GM23338 (cell line): ENCODE data around the gene MLLT10.

ENCODE experiments used
- CREB1 ChIP-seq: fragments of 250-450 bp; sonication (Bioruptor Pico); IDR thresholded peaks from 2 replicates; pipeline ENCODE4 v1.5.0; 2020; ENCODE audit warnings: low read depth, mild to moderate bottlenecking, moderate library complexity
- ETS1 ChIP-seq: IDR thresholded peaks from 2 replicates; pipeline ENCODE4 v1.6.1; 2016; ENCODE audit warnings: antibody characterized with exemption
- EZH2 ChIP-seq: fragments of 200-600 bp; sonication (generic); IDR thresholded peaks from one replicate; pipeline ENCODE4 v1.8.0; 2017; ENCODE audit warnings: antibody characterized with exemption, mild to moderate bottlenecking, low read depth; ENCODE audit not compliant: unreplicated experiment
- EZH2phosphoT487 ChIP-seq: fragments of 200-600 bp; sonication (generic); IDR thresholded peaks from one replicate; pipeline ENCODE4 v1.8.1; 2018; ENCODE audit warnings: antibody characterized with exemption; ENCODE audit not compliant: unreplicated experiment
- JUNB ChIP-seq: IDR thresholded peaks from one replicate; pipeline ENCODE4 v1.6.1; 2016; ENCODE audit warnings: antibody characterized with exemption; ENCODE audit not compliant: unreplicated experiment
- NANOG ChIP-seq: IDR thresholded peaks from 2 replicates; pipeline ENCODE4 v1.6.1; 2016; ENCODE audit warnings: antibody characterized with exemption, borderline replicate concordance
- POLR2AphosphoS5 ChIP-seq: IDR thresholded peaks from 2 replicates; pipeline ENCODE4 v1.6.1; 2016; ENCODE audit warnings: antibody characterized with exemption, low read depth
- REST ChIP-seq: IDR thresholded peaks from one replicate; pipeline ENCODE4 v1.6.1; 2018; ENCODE audit warnings: antibody characterized with exemption; ENCODE audit not compliant: unreplicated experiment
- STAT1 ChIP-seq: IDR thresholded peaks from one replicate; pipeline ENCODE4 v1.6.1; 2016; ENCODE audit warnings: antibody characterized with exemption; ENCODE audit not compliant: unreplicated experiment
- ZNF114 ChIP-seq: fragments of 250-450 bp; sonication (Bioruptor Pico); IDR thresholded peaks from 2 replicates; pipeline ENCODE4 v1.5.0; 2020; ENCODE audit warnings: mild to moderate bottlenecking, moderate library complexity
- ZNF331 ChIP-seq: fragments of 250-450 bp; sonication (Bioruptor Pico); IDR thresholded peaks from 2 replicates; pipeline ENCODE4 v1.5.0; 2020; ENCODE audit warnings: low read depth, mild to moderate bottlenecking, moderate library complexity
- ZNF462 ChIP-seq: fragments of 250-450 bp; sonication (Bioruptor Pico); IDR thresholded peaks from 2 replicates; pipeline ENCODE4 v1.5.0; 2020; ENCODE audit warnings: mild to moderate bottlenecking, moderate library complexity
- TF ChIP-seq, protein P1 (sequence below), 2 experiments: fragments of 200-600 bp in 1 of 2; sonication (generic) in 1 of 2; conservative IDR thresholded peaks; 2 replicates each; pipeline versions ENCODE4 v1.5.1 to v1.6.1; 2016 to 2017; ENCODE audit warnings: antibody characterized with exemption in 2 of 2, low read depth in 2 of 2, mild to moderate bottlenecking in 2 of 2, moderate library complexity in 1 of 2

- TF ChIP-seq, protein P1, sequence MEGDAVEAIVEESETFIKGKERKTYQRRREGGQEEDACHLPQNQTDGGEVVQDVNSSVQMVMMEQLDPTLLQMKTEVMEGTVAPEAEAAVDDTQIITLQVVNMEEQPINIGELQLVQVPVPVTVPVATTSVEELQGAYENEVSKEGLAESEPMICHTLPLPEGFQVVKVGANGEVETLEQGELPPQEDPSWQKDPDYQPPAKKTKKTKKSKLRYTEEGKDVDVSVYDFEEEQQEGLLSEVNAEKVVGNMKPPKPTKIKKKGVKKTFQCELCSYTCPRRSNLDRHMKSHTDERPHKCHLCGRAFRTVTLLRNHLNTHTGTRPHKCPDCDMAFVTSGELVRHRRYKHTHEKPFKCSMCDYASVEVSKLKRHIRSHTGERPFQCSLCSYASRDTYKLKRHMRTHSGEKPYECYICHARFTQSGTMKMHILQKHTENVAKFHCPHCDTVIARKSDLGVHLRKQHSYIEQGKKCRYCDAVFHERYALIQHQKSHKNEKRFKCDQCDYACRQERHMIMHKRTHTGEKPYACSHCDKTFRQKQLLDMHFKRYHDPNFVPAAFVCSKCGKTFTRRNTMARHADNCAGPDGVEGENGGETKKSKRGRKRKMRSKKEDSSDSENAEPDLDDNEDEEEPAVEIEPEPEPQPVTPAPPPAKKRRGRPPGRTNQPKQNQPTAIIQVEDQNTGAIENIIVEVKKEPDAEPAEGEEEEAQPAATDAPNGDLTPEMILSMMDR (conservative IDR thresholded peaks at IDR 0.05; ENCODE audit: low read depth in 2 of 2) = no peak
- TF ChIP-seq JUNB (no peak), POLR2AphosphoS5 (no peak), EZH2phosphoT487 (no peak), ETS1 (no peak), EZH2 (no peak), REST (no peak), ZNF462 (CRISPR knock-in tag) (no peak), NANOG (no peak), CREB1 (no peak), STAT1 (no peak), ZNF114 (CRISPR knock-in tag) (no peak), ZNF331 (no peak)
Measured at GRCh38 chr10:21719502-21719901, 185.5 kb downstream of the MLLT10 start.
